Loucy (cell line): ENCODE measurements around the gene TLNRD1.

Experiments used
- EZH2phosphoT487 ChIP-seq: fragments of 200-600 bp; IDR thresholded peaks from 2 replicates; pipeline ENCODE4 v1.6.1; 2018; ENCODE audit warnings: antibody characterized with exemption, mild to moderate bottlenecking, moderate library complexity, borderline replicate concordance
- TF ChIP-seq, protein P1 (sequence below): fragments of 200-600 bp; sonication (generic); conservative IDR thresholded peaks from 2 replicates; pipeline ENCODE4 v1.5.1; 2014; ENCODE audit warnings: mild to moderate bottlenecking, antibody characterized with exemption, low read length

DNA sequence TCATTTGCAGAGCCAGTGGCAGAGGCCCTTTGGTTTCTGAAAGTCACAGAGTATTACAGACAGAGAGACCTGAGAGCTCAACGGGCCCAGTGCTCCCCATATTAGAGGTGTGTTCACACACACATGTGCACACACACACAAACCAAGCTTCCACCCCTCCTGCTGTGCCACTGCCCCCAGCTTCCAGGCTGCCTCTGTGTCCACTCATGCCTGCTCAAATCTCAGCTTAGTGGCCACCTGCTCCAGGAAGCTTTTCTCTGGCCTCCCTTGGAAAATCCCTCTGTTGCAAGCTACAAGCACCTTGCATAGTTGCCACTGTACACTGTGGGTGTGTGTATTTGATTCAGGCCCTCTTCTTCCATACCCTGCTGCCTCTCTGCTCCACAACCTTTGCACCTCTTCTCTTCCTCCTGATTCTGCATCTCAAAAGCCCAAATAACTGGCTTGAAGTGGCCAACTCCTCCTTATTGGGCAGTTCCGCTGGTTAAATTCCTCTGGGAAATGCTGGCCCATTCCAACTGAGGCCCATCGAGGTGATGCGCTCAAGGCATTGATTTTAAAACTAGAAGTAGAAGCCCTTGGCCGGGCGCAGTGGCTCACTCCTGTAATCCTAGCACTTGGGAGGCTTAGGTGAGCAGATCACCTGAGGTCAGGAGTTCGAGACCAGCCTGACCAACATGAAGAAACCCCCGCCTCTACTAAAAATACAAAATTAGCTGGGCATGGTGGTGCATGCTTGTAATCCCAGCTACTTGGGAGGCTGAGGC is 34.1 kb upstream of the TLNRD1 start:
- TF ChIP-seq, protein P1, sequence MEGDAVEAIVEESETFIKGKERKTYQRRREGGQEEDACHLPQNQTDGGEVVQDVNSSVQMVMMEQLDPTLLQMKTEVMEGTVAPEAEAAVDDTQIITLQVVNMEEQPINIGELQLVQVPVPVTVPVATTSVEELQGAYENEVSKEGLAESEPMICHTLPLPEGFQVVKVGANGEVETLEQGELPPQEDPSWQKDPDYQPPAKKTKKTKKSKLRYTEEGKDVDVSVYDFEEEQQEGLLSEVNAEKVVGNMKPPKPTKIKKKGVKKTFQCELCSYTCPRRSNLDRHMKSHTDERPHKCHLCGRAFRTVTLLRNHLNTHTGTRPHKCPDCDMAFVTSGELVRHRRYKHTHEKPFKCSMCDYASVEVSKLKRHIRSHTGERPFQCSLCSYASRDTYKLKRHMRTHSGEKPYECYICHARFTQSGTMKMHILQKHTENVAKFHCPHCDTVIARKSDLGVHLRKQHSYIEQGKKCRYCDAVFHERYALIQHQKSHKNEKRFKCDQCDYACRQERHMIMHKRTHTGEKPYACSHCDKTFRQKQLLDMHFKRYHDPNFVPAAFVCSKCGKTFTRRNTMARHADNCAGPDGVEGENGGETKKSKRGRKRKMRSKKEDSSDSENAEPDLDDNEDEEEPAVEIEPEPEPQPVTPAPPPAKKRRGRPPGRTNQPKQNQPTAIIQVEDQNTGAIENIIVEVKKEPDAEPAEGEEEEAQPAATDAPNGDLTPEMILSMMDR, result no peak
- TF ChIP-seq EZH2phosphoT487, result no peak
